Hepatic stellate cell (primary cell): ENCODE measurements around the gene TMPRSS9.

Experiments used
- DNase-seq: peaks from one replicate; pipeline ENCODE4 v3.0.0; 2011; ENCODE audit warnings: low spot score

Gene TMPRSS9

DNA sequence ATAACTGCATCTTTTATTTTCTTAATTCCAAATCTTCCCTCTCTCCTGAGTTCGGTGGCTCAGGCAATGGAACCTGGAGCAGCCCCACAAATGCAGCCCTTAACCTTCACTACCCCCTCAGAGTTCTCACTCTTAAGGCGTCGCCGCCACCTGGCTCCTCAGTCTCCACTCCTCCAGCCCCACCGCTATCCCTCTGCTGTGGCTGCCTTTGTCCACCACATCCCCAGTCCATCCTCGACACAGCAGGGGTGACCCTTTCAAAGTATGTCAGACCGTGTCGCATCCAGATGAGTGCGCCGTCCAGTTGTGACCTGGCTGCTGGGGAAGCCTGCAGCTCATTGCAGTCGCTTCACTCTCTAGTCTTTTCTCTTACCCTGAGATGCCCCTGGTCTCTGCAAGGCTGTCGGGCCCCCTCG lies 30.6 kb upstream of the TMPRSS9 start:
- no peak for DNase-seq

DNA sequence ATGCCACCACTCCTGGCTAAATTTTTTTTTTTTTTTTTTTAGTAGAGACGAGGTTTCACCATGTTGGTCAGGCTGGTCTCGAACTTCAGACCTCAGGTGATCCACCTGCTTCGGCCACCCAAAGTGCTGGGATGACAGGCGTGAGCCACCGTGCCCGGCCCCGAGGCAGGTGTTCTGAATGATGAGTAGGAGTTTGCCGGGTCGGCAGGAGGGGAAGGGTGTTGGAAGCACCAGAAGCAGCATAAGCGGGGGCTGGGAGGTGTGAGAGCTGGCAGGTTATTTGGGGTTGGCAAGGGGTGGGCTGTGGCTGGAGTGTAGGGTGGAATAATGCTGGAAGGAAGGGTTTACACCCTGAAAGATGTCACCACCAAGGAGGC lies 29.8 kb upstream of the TMPRSS9 start:
- DNase-seq: no peak

DNA sequence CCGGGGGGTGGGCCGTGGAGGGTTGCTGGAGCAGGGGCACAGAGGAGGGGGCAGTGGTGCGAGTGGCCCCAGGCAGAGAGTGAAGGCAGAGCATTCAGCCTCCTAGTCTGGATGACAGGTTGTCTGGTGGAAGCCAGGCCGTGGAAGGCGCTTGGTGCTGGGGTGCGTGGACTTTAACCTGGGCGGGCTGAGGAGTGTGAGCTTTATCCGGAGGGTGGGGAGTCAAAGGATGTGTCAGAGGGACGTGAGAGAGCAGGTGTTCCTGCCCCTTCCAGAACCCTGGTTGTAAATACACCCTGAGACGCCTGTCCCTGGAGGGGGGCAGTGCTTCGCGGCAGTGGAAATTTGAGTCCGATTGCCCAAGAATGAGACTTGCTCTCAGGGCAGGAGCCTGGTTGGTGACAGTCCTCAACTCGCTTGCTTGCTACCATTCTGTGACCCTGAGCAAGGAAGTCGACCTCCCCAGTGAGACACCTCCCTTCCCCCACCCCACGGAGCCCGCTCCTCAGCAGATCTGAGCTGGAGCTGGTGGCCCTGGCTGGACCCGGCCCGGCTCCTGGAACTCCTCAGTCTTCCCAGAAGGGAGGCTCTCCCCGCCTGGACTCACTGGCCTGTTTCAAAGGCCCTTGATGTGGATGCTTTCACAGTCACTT lies 29.3 kb upstream of the TMPRSS9 start:
- no peak for DNase-seq

DNA sequence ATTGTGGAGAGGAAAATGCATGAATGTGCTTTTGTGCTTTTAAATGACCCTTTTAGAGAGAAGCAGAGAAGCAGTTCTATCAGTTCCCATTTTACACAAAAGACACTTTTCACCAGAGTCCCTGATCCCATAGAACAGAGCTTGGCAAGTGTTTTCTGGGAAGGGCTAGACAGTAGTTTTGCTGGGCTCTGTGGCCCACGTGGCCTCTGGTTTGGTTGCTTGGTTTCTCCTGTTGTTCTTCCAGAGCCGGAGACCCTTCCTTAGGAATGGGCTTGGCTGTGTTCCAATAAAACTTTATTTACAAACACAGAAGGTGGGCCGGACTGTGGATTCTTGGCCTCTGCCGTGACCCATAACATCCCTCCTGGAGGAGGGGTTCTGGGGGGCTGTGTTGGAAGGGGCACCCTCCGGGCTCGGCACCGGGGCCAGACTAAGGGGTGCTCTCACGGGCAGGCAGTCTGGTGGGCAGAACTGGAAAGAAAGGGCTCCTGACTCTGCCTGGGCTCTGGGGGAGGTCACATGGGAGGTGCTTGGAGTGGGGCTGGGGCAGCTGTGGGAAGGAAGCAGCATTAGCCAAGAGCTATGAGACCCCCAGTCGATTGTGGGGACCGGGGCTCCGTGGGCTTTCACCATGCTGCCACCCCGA lies 28.3 kb upstream of the TMPRSS9 start:
- no peak for DNase-seq

DNA sequence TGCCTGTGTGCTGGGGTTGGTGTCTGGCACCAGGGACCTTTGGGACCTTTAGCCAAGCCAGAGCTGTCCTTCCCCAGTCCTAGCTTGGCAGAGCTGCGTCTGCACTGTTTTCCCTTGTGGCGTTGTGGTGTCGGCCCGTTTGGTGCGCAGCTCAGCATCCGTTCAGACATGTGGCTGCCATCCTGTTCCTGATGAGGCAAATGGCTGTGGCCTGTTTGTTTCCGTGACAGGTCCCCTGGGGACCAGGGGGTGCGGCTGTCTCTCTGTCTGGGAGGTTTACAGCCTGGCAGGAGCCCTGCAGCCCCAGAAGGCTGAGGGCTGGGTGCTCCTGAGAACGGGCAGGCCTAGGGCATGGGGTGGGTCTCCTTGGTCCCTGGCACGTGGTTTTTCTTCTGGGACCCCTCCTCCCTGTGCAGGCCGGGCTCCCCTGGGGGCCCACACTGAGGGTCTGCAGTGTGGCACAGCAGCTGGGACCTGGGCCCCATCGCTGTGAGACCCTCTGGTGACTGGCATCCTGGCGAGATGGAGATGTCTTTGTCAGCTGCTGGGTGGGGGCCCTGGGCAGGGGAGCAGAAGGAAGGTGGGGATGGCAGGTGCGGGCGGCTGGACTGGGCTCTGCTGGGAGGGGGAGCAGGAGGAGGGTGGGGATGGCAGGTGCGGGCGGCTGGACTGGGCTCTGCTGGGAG lies 27.6 kb upstream of the TMPRSS9 start:
- no peak for DNase-seq

DNA sequence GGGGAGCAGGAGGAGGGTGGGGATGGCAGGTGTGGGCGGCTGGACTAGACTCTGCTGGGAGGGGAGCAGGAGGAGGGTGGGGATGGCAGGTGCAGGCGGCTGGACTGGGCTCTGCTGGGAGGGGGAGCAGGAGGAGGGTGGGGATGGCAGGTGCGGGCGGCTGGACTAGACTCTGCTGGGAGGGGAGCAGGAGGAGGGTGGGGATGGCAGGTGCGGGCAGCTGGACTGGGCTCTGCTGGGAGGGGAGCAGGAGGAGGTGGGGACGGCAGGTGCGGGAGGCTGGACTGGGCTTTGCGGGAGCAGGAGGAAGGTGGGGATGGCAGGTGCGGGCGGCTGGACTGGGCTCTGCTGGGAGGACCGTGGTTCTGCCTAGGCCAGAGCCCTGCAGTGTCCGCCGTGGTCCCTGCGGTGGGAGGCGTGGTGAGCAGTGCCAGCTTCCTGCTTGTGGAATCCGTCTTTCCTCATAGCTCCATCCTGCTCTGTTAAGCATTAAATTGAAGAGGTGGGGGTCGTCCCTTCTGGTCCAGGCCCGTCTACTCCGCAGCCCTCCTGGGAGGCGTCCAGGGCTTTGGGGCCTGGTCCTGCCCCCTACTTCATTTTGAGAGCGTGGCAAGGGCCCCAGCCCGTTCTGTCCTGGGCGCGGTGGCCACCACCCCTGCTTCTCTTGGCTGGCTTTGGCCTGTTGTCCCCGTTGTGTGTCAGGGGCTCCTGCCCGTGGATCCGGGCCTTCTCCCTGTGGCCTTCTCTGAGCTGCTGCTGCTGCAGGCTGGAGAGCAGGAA lies 26.8 kb upstream of the TMPRSS9 start:
- DNase-seq: no peak

DNA sequence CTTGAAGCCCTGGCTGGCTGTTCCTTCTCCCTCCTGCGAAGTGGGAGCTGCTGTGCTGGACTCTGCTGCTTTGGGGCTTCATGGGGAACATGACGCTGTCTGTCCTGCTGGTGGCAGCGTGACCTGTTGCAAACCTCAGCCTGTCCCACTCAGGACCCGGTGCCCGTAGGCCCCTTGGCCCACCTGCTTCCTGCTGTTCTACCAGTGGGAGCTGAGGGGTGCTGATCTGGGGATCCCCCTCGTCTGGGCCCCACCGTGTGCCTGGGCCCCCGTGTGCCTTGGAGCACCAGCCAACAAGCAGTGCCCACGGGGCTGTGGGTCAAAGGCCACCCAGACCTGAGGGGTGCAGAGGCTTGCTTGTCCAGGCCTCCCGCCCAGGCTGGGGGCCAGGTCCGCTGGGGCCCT lies 26.3 kb upstream of the TMPRSS9 start:
- no peak for DNase-seq

DNA sequence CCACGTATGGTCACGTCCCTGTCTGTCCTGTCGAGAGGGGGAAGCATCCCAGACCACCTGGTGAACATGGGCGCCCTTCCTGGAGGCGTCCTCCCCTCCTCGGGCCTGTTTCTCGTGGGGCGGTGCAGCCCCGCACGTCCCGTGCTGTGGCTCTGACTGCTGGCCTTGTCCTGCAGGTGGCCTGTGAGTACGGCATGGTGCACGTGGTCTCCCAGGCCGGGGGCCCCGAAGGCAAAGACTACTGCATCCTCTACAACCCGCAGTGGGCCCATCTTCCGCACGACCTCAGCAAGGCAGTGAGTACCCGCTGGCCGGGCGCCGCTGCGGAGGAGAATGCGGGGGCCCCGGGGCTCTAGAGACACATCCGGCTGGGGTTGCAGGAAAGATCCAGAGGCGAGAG lies 25.6 kb upstream of the TMPRSS9 start:
- no peak for DNase-seq

DNA sequence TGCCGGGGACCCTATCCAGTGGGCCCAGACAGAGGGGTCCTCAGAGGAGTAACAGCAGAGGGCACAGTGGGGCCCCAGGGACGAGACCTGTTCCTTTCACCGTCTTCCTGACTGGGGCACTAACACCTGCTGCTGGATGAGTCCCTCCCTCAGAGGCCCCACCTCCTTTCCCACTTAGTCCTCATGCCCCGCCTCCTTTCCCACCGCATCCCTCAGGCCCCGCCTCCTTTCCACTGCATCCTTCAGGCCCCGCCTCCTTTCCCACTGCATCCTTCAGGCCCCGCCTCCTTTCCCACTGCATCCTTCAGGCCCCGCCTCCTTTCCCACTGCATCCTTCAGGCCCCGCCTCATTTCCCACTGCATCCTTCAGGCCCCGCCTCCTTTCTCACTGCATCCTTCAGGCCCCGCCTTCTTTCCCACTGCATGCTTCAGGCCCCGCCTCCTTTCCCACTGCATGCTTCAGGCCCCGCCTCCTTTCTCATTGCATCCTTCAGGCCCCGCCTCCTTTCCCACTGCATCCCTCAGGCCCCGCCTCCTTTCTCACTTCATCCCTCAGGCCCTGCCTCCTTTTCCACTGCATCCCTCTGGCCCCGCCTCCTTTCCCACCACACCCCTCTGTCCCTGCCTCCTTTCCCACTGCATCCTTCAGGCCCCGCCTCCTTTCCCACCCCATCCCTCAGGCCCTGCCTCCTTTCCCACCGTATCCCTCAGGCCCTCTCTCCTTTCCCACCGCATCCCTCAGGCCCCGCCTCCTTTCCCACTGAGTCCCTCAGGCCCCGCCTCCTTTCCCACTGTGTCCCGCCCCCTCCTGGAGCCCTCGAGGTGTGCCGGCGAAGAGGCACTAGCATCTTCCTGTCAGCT lies 24.8 kb upstream of the TMPRSS9 start:
- no peak for DNase-seq

DNA sequence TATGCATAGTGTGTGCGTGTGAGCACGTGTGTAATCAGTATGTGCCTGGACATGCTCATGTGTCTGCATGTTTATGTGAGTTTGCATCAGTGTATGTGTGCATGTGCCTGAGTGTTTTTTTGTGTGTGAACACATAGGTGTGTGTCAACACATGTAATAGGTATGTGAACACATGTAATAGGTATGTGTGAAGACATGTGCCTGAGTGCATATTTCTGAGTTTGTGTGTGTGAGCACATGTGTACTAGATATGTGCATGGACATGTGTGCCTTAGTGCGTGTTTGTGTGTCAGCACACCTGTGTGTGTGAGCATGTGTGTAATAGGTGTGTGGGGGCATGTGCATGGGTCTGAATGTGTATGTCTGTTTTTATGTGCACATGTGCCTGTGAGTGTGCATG lies 24.2 kb upstream of the TMPRSS9 start:
- no peak for DNase-seq

DNA sequence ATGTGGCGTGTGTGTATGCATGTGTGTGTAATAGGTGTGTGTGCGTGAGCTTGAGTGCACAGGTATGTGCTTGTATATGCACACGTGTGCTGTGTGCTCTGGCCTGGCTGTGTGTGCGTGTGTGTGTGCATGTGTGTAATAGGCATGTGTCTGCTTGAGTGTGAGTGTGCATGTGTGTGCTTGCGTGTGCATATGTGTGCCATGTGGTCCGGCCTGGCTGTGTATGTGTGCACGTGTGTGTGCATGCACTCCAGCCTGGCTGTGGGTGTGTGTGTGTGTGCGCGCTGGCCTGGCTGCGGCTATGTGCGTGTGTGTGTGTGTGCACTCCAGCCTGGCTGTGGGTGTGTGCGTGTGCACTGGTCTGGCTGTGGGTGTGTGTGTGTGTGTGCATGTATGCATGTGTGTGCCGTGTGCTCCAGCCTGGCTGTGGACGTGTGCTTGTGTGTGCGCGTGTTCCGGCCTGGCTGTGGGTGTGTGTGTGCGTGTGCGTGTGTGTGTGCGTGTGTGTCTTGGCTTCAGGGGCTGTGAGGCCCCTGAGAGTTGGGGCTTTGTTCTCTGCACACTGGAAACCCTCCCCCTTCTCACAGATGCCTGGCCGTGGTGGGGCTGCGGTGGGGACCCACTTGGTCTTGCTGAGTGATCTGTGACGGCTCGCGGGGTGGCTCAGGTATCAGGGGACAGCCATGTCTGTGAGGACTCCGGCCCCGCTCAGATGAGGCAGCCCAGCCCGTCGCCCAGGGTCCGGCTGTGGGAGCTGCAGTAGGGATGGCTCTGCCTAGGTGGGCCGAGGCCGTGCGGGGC lies 23.3 kb upstream of the TMPRSS9 start:
- no peak for DNase-seq

DNA sequence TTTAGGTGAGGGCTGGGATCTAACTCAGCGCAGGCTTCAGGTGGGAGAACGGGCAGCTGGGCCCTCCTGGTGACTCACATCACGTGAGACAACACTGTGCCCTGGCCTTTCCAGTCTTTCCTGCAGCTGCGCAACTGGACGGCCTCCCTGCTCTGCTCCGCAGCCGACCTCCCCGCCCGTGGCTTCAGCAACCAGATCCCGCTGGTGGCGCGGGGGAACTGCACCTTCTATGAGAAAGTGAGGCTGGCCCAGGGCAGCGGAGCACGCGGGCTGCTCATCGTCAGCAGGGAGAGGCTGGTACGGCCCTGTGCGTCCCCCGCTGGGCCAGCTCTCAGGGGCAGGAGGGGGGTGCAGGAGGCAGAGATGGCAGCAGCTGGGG lies 22.7 kb upstream of the TMPRSS9 start:
- no peak for DNase-seq

DNA sequence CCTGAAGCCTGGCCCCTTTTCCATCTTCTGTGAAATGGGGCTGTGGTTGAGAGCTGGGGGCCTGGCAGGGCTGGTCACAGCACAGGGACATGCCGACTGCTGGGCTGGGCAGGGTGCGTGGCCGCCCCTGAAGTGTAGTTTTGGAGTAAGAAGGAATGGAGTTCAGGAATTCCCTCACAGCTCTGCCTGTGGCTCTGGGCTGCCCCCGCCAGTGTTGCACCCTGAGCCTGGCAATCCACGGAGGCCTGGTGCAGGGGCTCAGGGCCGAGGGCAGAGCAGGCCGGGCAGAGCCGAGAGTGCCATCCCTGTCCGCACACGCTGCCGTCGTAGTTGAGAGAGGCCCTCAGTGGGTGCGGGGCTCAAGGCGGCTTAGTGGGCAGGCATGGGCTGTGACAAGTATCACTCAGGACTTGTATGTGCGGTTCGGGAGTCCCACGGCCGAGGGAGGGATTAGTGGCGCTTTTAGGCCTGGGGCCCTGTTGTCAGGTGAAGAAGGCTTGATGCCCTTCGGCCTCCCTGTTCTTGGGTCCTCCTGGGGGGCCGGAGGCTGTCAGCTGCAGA lies 21.9 kb upstream of the TMPRSS9 start:
- DNase-seq: no peak

DNA sequence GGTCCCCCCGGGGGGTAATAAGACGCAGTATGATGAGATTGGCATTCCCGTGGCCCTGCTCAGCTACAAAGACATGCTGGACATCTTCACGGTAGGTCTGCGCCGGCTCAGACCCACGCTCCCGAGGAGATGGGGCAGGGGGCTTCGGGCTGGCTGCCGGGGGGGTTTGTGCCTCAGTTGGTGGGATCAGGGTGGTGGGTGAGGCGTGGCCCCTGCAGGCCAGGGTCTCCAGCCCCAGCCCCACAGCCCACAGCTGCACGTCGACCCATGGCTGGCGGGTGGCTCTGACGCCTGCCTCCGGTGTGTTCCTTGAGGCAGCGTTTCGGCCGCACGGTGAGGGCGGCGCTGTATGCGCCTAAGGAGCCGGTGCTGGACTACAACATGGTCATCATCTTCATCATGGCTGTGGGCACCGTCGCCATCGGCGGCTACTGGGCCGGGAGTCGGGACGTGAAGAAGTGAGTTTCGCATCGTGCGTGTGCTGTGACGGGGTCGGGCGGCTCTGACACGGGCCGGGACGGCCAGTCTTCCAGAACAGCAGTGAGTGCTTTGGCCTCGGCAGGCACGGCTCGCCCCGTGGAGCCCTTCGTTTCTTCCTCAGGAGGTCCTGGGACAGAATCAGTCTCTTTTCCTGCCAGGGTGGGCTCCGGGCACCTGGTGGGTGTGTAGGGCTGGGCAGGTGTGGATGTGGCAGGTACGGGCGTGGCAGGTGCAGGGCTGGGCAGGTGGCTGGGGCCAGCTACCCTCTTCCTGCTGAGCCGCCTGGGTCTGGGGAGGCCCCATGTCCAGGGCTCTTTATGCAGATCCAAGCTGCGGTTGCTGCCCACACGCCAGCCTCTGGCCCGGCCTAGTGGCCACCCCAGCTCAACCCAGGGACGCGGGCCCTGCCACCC lies 21.1 kb upstream of the TMPRSS9 start:
- DNase-seq: no peak

DNA sequence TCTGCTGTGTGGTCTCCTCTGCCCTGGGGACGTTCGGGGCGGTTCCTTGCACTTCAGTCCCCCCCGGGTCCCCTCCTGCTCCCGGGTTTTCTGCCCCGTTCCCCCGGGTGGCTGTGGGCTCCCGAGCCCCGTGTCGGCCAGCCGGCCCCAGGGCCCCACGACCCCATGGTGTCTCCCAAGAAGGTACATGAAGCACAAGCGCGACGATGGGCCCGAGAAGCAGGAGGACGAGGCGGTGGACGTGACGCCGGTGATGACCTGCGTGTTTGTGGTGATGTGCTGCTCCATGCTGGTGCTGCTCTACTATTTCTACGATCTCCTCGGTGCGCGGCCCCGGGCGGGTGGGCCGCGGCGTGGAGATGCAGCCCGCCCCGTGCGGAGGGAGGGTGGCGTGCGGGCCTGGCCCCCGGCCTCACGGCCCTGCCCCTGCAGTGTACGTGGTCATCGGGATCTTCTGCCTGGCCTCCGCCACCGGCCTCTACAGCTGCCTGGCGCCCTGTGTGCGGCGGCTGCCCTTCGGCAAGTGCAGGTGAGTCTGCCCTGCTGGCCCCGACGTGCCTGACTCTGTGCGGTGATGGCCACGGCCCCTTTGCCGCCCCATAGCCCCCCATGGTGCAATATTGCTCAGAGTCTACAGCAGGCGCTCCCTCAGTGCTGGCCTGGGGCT lies 20.3 kb upstream of the TMPRSS9 start:
- DNase-seq: no peak

DNA sequence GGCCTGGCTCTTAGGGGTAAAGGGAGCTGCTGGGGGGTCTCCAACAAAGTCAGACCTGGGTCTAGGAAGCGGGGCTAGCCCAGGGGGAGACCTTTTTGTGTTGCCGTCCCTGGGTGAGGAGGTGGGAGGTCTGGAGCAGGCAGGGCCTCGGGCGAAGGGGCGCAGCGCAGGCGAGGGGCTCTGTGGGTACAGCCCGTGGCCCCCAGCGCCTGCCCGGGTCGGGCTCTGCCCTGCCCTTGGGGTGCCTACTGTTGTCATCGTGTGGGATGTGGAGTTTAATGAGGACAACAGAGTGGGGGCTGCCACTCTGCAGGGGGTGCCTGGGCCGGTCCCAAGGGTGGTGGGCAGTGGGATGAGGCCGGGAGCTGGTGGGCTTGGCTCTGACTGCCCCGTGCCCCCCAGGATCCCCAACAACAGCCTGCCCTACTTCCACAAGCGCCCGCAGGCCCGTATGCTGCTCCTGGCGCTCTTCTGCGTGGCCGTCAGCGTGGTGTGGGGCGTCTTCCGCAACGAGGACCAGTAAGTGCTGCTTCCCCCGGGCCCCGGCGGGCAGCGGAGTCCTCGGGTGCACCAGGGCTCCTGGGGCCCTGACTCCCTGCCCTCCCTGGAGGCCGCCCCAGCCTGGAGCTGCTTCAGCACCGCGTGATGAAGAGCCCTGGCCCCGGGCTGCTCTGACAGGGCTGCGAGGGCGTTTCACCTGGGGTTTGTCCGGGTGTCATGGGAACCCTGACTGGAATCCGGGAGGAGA lies 19.4 kb upstream of the TMPRSS9 start:
- DNase-seq: no peak

DNA sequence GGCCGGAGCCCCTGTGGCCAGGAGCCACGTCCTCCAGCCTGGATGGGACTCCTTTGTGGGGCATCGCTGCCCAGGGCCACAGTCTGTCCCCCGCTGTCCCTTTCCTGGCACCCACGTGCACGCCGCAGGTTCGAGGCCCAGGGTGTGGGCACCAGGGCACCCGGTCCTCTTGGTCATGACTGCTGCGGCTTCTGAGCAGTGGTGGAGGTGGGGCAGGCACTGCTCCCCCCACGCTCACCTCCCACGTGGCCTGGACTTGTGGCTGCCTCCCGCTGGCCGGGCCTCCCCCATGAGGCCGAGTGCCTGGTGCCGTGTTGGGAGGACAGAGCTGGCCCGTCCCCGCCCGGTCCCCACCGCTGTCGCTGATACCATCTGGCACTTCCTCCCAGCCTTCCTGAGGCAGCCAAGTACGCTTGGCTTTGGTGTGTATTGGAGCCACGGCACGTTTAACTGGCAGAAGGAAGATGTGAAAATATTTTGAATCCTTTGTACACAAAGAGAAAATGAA lies 18.8 kb upstream of the TMPRSS9 start:
- DNase-seq: no peak

DNA sequence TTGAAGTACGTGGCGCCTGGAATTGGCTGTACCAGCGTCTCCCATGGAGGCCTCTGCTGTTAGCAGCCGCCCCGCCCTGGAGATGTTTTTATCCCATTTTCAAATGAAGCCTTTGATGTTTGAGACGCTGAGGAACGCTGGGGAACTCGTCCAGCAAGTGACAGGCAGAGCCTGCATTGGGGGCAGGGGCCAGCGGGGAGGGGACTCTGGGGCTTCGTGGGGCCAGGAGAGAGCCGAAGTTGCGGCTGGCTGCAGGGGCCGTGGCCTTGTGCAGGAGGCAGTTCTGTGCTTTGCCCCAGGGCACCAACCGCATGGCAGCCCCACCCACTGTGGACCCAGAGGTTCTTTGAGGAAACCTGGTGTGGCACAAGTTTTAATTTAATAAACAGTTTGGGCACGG lies 18.1 kb upstream of the TMPRSS9 start:
- no peak for DNase-seq
